Sigmoid colon (tissue), 3 donors: ENCODE results near the gene LGR5.

Experiments used
- POLR2A ChIP-seq, 2 donors: fragments of 450-650 bp; IDR thresholded peaks; one replicate each; pipeline ENCODE4 v1.6.1; 2016; ENCODE audit warnings: antibody characterized with exemption in 2 of 2, mild to moderate bottlenecking in 2 of 2, moderate library complexity in 2 of 2
- TF ChIP-seq, protein P1 (sequence below), 4 experiments: fragments of 450-650 bp in 3 of 4; fragments of 200-600 bp in 1 of 4; IDR thresholded peaks; one replicate each; pipeline ENCODE4 v1.5.1; 2016 to 2019; ENCODE audit warnings: antibody characterized with exemption in 4 of 4, mild to moderate bottlenecking in 3 of 4, moderate library complexity in 2 of 4

DNA sequence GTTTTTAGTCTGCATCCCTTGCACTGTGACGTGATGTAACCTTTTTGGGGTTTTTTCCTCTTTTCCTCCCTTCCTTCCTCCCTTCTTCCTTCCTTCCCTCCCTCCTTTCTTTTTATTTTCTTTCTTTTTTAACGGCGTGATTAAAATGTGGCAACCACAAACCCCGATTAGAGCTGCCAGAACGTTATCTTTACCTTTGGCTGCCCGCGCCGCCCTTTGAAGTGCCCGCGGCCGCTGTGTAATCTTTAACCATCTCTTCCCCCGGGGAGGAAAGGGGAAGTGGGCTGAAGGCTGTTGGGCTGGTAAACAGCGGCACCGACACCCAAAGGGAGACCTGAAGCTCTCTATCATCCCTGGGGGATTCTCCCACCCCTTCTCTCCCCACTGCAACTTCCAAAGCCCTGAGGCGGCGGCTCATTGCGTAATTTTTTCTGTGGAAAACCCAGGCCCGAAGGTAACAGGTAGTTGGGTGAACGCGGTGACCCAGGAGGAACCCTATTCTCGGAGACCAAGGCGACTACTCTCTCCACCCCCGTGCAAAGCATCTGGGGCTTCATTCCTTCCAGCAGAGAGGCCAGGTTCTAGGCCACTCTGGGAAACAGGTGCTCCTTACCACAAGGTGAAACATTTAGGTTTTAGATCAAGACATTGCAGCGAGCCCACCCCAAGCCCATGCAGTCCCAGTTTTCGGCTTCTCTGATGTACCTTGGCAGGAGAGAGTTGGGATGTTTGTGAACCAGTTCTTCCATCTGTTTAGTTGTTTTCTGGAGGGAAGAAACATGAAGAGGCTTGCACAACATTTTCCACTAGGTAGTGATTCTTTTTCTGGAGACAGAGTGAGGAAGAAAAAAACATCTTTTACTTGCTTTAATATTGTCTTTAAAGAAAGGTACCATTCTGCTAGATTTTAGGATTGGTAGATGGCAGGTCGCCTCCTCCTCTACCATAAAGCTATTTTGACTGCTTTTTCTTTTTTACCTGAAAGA is 1.5 kb downstream of the LGR5 start:
- TF ChIP-seq, protein P1, sequence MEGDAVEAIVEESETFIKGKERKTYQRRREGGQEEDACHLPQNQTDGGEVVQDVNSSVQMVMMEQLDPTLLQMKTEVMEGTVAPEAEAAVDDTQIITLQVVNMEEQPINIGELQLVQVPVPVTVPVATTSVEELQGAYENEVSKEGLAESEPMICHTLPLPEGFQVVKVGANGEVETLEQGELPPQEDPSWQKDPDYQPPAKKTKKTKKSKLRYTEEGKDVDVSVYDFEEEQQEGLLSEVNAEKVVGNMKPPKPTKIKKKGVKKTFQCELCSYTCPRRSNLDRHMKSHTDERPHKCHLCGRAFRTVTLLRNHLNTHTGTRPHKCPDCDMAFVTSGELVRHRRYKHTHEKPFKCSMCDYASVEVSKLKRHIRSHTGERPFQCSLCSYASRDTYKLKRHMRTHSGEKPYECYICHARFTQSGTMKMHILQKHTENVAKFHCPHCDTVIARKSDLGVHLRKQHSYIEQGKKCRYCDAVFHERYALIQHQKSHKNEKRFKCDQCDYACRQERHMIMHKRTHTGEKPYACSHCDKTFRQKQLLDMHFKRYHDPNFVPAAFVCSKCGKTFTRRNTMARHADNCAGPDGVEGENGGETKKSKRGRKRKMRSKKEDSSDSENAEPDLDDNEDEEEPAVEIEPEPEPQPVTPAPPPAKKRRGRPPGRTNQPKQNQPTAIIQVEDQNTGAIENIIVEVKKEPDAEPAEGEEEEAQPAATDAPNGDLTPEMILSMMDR (IDR thresholded peaks at IDR 0.05), result no peak
- no peak for TF ChIP-seq POLR2A (IDR thresholded peaks at IDR 0.05)
